Right atrium auricular region (tissue), 2 donors: ENCODE measurements around the gene UIMC1. TPM values are rescaled to one million over a fixed set of nuclear protein-coding genes. Genes with fewer than 3 reads are reported as not detected.

Experiments used
- DNase-seq: peaks from one replicate; pipeline ENCODE4 v3.0.0-alpha.2; 2019; ENCODE audit warnings: low spot score
- H3K27ac ChIP-seq, 2 donors: fragments of 200-600 bp; sonication (generic); 1 replicate in 1 of 2; 2 replicates in 1 of 2; pipeline ENCODE4 v1.5.1; 2016 to 2019
- H3K27me3 ChIP-seq, 2 donors: fragments of 200-600 bp; sonication (generic); one replicate each; pipeline versions ENCODE4 v1.5.1 to v1.6.0; 2017 to 2019
- H3K36me3 ChIP-seq: fragments of 200-600 bp; sonication (generic); one replicate; pipeline ENCODE4 v1.5.1; 2016
- H3K4me1 ChIP-seq, 2 donors: fragments of 200-600 bp; sonication (generic); one replicate each; pipeline versions ENCODE4 v1.5.1 to v1.6.0; 2017 to 2019
- H3K4me3 ChIP-seq, 2 donors: fragments of 200-600 bp; sonication (generic); 1 replicate in 1 of 2; 2 replicates in 1 of 2; pipeline ENCODE4 v1.5.1; 2017 to 2019; ENCODE audit warnings: mild to moderate bottlenecking in 1 of 2, moderate library complexity in 1 of 2
- H3K9me3 ChIP-seq, 2 donors: fragments of 200-600 bp; sonication (generic); one replicate each; pipeline ENCODE4 v1.5.1; 2019
- CTCF ChIP-seq, 2 donors: fragments of 200-600 bp; sonication (generic); IDR thresholded peaks; one replicate each; pipeline ENCODE4 v1.5.1; 2019; ENCODE audit warnings: antibody characterized with exemption in 2 of 2
- total RNA-seq, 2 donors: library from RNA; depleted of rRNA; stranded (reverse); fragments of >200 nt; gene quantifications; one replicate each; pipeline ENCODE4 v1.1.0, GENCODE V29; 2016

UIMC1 gene
- total RNA-seq, 2 donors from 2014 or later: 18.9 to 27.4 TPM

GRCh38 chr5:177029498-177029897, 22.9 kb upstream of the UIMC1 start:
- TF ChIP-seq CTCF (IDR thresholded peaks at IDR 0.05): no peak
- Histone ChIP-seq H3K4me1 (no peaks in the 10 kb centered on the region), H3K36me3 (peaks cover 6% of the 10 kb centered on the region), H3K9me3 (no peaks in the 10 kb centered on the region), H3K4me3 (no peak overlapping the region), H3K27ac (no peak overlapping the region), H3K27me3 (no peaks in the 10 kb centered on the region)
- DNase-seq: no peak

- H3K27ac ChIP-seq: no peak overlapping the region
- H3K36me3 ChIP-seq: no peaks in the 10 kb centered on the region
- H3K9me3 ChIP-seq: no peaks in the 10 kb centered on the region
- no peaks in the 10 kb centered on the region for H3K27me3 ChIP-seq
- H3K4me3 ChIP-seq: no peak overlapping the region
- H3K4me1 ChIP-seq: peaks cover 0 to 9% of the 10 kb centered on the region in 2 donors
- DNase-seq: no peak
- TF ChIP-seq CTCF (IDR thresholded peaks at IDR 0.05): no peak
Measured at GRCh38 chr5:177027665-177028064, 21.1 kb upstream of the UIMC1 start.

- Histone ChIP-seq H3K27me3 (no peaks in the 10 kb centered on the region), H3K4me3 (no peak overlapping the region), H3K36me3 (no peaks in the 10 kb centered on the region), H3K4me1 (peaks cover 0 to 16% of the 10 kb centered on the region in 2 donors), H3K9me3 (no peaks in the 10 kb centered on the region), H3K27ac (no peak overlapping the region)
- TF ChIP-seq CTCF (IDR thresholded peaks at IDR 0.05): no peak
- DNase-seq: no peak
Measured at GRCh38 chr5:177025101-177025601, 18.6 kb upstream of the UIMC1 start.

- H3K27me3 ChIP-seq: no peaks in the 10 kb centered on the region
- H3K4me3 ChIP-seq: no peak overlapping the region
- no peak for DNase-seq
- peaks cover 0 to 16% of the 10 kb centered on the region in 2 donors for H3K4me1 ChIP-seq
- no peaks in the 10 kb centered on the region for H3K9me3 ChIP-seq
- no peak overlapping the region for H3K27ac ChIP-seq
- no peak for TF ChIP-seq CTCF (IDR thresholded peaks at IDR 0.05)
- no peaks in the 10 kb centered on the region for H3K36me3 ChIP-seq
Measured at GRCh38 chr5:177024559-177024958, 18.0 kb upstream of the UIMC1 start.

GRCh38 chr5:177023303-177023664, 16.7 kb upstream of the UIMC1 start:
- peak overlapping the region; percentile 85 to 87 for H3K27ac ChIP-seq
- H3K4me3 ChIP-seq: peak overlapping the region; percentile 79 to 86
- TF ChIP-seq CTCF (IDR thresholded peaks at IDR 0.05): no peak
- no peaks in the 10 kb centered on the region for H3K27me3 ChIP-seq
- H3K36me3 ChIP-seq: no peaks in the 10 kb centered on the region
- peak; percentile 58 for DNase-seq
- no peaks in the 10 kb centered on the region for H3K9me3 ChIP-seq
- peaks cover 0 to 16% of the 10 kb centered on the region in 2 donors for H3K4me1 ChIP-seq
